NB4 (cell line): ENCODE measurements around the gene FLNB.

ENCODE experiments used
- DNase-seq: peaks from one replicate; pipeline ENCODE4 v3.0.0; 2010; ENCODE audit warnings: low read depth
- H3K4me3 ChIP-seq: one replicate; pipeline ENCODE4 v1.5.1; 2011; ENCODE audit warnings: mild to moderate bottlenecking, low read depth, low read length, moderate library complexity
- MYC ChIP-seq: IDR thresholded peaks from 2 replicates; pipeline ENCODE4 v1.6.1; 2011; ENCODE audit warnings: low read depth, low read length
- POLR2A ChIP-seq: IDR thresholded peaks from 2 replicates; pipeline ENCODE4 v1.6.1; 2011; ENCODE audit warnings: mild to moderate bottlenecking; ENCODE audit not compliant: insufficient read length; ENCODE audit errors: extremely low read depth
- TF ChIP-seq, protein P1 (sequence below): IDR thresholded peaks from one replicate; pipeline ENCODE4 v1.5.1; 2012; ENCODE audit warnings: low read depth, low read length
- TF ChIP-seq, protein P2 (sequence below): IDR thresholded peaks from 2 replicates; pipeline ENCODE4 v1.6.1; 2011; ENCODE audit warnings: low read depth, low read length

FLNB gene

DNA sequence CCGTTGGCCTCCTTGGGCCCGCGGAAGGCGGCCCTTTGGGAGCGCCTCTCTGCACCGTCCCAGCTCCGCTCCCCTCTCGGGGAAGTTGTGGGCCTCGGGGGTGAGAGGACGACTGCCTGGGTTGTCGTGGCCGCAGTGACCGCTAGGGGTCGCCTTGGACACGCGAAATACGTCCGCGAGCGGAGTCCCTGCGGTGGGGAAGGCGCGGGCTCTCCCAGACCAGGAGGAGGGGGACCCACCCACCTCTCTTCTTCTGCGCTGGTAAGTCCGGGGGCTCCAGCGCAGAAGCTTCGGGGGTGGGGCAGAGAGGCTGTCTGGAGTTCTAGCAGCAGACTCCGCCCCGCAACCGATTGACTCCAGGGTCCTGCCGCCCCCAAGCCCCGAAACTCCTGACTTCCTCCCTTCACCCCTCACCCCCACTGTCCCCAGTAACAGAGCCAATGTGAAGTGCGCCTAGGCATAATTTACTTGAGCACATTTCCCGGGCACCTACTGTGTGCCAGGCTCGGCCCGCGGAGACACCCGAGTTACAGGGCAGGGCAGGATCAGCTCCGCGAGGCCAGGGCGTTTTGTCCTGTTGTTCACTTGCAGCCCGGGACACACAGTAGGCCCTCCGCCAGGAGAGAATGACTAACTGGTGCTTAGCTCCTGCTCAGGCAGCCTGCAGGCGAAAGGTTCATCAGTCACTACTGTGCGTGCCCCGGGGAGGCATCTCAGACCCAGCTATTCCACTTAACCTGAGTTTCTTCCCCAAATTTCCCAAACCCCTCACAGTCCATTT is 169.7 kb downstream of the FLNB start:
- no peak overlapping the region for H3K4me3 ChIP-seq
- no peak for TF ChIP-seq POLR2A
- TF ChIP-seq, protein P1, sequence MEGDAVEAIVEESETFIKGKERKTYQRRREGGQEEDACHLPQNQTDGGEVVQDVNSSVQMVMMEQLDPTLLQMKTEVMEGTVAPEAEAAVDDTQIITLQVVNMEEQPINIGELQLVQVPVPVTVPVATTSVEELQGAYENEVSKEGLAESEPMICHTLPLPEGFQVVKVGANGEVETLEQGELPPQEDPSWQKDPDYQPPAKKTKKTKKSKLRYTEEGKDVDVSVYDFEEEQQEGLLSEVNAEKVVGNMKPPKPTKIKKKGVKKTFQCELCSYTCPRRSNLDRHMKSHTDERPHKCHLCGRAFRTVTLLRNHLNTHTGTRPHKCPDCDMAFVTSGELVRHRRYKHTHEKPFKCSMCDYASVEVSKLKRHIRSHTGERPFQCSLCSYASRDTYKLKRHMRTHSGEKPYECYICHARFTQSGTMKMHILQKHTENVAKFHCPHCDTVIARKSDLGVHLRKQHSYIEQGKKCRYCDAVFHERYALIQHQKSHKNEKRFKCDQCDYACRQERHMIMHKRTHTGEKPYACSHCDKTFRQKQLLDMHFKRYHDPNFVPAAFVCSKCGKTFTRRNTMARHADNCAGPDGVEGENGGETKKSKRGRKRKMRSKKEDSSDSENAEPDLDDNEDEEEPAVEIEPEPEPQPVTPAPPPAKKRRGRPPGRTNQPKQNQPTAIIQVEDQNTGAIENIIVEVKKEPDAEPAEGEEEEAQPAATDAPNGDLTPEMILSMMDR: peak; percentile 84
- DNase-seq: peak; percentile 89

DNA sequence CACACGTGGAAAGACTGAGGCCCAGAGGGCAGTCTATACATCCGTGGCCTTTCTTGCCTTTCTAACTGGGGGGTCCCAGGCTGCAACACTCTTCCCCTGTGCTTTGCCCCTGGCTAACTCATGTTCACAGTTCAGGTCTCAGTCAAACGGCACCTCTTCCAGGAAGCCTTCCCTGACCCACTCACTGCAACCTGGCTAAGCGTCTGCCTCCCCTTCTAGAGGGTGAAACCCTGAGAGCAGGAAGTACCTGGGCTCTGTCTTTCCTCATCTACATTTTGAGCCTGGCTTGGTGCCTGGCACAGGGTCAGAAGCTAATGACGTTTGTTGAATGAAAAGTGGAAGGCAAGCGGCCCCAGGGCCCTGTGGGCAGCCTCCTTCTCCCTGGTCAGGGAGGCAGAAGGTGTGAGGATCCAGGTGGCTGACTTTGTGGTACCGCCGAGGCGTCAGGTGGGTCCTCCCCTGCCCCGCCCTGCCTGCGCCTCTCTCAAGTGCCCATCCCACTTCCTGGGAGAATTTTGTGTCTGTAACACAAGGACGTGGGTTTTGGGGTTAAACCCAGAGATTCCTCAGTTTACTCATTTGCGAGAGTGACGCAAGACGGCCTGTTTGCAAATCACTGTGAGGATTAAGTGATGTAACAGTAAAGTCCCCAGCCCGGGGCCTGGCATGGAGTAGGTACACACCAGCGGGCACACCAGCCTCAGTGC is 170.5 kb downstream of the FLNB start:
- TF ChIP-seq POLR2A (no peak), MYC (no peak)
- TF ChIP-seq, protein P1: no peak
- TF ChIP-seq, protein P2, sequence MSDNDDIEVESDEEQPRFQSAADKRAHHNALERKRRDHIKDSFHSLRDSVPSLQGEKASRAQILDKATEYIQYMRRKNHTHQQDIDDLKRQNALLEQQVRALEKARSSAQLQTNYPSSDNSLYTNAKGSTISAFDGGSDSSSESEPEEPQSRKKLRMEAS: no peak
- H3K4me3 ChIP-seq: no peak overlapping the region
- peak; percentile 11 for DNase-seq

DNA sequence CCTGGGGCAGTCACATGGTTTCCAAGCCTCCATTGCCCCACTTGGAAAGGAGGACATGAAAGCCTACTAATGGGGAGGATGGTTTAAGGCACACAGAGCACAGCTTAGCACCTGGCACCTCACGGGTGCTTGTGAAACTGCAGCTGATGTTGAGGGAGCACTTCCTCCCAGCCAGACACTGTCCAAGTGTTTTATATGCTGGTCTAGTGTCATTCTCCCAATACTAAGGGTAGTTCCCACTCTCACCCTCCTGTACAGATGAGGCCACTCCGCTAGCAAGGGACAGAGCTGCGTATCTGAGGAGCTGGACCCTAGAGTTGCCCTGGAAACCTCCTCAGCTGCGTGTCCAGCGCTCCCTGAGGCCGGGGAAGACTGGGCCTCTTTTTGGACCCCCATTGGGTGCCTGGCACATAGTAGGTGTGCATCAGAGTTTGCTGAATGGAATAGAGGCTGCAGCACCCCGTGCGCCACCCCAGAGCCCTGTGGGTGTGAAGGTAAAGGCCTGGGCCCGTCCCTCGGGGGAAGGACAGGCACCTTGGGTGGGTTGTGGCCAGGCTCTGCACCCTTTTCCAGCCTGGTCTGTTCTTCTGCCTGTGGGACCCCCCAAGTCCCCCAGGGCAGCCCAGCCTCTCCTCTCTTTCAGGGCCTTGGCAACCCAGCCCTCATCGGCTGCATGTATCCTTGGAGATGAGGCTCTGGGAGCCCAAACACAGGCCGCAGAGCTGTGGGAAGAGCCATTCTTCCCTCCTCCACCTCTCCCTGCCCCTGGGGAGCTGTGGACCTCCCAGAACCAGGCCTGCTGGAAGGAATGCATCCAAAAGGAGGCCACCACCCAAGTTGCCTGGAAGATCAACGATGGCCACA is 171.2 kb downstream of the FLNB start:
- TF ChIP-seq, protein P2: no peak
- TF ChIP-seq MYC: no peak
- TF ChIP-seq, protein P1: no peak
- no peak for TF ChIP-seq POLR2A
- H3K4me3 ChIP-seq: no peak overlapping the region
- peak; percentile 27 for DNase-seq

DNA sequence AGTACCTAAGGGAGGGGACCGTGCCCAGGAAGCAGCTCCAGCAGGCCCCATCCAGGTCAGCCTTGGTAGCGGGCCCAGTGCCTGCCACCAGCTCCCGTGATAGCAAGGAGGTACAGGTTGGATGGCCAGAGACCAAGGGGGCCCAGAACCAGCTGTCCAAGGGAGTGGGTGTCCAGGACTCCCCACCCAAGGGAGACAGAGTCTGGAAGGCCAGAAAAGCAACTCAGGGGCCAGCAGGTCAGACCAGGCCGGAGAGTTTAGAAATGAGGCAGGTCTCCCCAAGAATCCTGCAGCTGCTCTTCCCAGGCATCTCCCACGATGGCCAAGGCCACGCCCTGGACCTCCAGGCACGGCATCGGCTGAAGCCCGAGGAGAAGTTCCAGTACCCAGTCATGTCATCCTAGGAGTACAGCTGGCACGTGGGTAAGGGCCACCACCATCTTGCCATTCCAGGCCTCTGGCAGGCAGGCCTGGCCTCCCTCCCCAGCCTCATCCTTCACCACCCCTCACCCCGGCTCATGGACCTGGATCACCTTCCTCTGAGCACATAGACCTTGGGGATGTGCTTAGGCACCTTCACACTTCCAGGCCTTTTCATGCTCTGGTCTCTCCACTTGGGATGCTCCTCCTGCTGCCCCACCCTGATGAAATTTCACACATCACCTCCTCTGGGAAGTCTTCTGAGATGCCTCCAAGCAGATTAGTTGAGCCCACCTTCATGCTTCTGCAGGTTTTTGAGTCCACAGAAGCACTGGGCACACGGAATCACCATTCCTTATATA is 172.1 kb downstream of the FLNB start:
- no peak for DNase-seq
- no peak overlapping the region for H3K4me3 ChIP-seq
- TF ChIP-seq MYC (no peak), POLR2A (no peak)
- TF ChIP-seq, protein P1: no peak
- TF ChIP-seq, protein P2: no peak

DNA sequence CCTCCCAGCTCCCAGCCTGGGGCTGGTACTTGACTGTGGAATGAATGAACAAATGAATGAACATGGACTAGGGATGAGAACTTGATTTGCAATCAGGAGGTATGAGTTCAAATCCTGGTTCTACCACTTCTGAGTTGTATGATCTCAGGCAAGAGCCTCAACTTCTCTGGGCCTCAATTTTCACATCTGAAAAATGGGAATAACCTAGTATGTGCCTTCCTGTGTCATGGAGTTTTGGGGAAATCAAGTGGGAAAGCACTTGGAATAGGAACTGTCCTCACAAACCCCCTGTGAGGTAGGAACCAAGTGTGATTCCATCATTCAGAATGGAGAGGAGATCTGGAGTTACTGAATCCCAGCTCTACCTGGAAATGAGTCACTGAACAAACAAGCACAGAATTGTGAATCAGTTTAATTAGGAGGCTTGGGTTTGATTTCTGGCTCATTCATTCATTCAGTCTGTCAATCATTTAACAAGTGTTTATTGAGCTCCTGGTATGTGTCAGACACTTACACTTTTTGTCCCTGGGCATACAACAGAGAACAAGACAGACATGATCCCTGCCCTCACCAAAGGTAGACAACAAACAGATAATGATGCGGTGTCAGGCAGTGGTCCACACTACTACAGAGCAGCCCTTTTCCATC is 172.8 kb downstream of the FLNB start:
- no peak for TF ChIP-seq MYC
- TF ChIP-seq, protein P1: no peak
- TF ChIP-seq, protein P2: no peak
- TF ChIP-seq POLR2A: no peak
- H3K4me3 ChIP-seq: no peak overlapping the region
- DNase-seq: no peak
